Measurements from ENCODE around the gene SNX18. TPM values are rescaled to one million over a fixed set of nuclear protein-coding genes. Genes with fewer than 3 reads are reported as not detected.

SNX18 gene
- polyA plus RNA-seq, 1 experiment, result 47.0 TPM

GRCh38 chr5:54586336-54586735 lies 68.8 kb downstream of the SNX18 start:
- no peak for TF ChIP-seq CTCF (IDR thresholded peaks at IDR 0.05; ENCODE audit: insufficient read depth, low read depth, low read length)
- CTCF ChIA-PET, result no interaction called here
- Histone ChIP-seq H3K4me3 (ENCODE audit: low read depth, low read length) (no peak overlapping the region), H3K36me3 (ENCODE audit: control insufficient read depth, insufficient read depth, low read length) (no peaks in the 10 kb centered on the region), H3K27me3 (ENCODE audit: control insufficient read depth, insufficient read depth, low read length) (no peaks in the 10 kb centered on the region)
- no peak for DNase-seq (ENCODE audit: low read depth)
- POLR2A ChIA-PET, result no interaction called here

GRCh38 chr5:54589786-54590185 lies 72.2 kb downstream of the SNX18 start:
- ChIA-PET CTCF (interaction anchor here (1.1 to 1.6 kb wide), 2 partner anchors 11 to 42 kb away, joined by 3 to 4 read pairs; no protein-coding TSS in a partner anchor), POLR2A (no interaction called here)
- Histone ChIP-seq H3K36me3 (ENCODE audit: control insufficient read depth, insufficient read depth, low read length) (no peaks in the 10 kb centered on the region), H3K4me3 (ENCODE audit: low read depth, low read length) (no peak overlapping the region), H3K27me3 (ENCODE audit: control insufficient read depth, insufficient read depth, low read length) (no peaks in the 10 kb centered on the region)
- TF ChIP-seq CTCF (IDR thresholded peaks at IDR 0.05; ENCODE audit: insufficient read depth, low read depth, low read length), result no peak
- no peak for DNase-seq (ENCODE audit: low read depth)

GRCh38 chr5:54590824-54591223 lies 73.3 kb downstream of the SNX18 start:
- H3K27me3 ChIP-seq (ENCODE audit: control insufficient read depth, insufficient read depth, low read length), result no peaks in the 10 kb centered on the region
- POLR2A ChIA-PET, result no interaction called here

DNA sequence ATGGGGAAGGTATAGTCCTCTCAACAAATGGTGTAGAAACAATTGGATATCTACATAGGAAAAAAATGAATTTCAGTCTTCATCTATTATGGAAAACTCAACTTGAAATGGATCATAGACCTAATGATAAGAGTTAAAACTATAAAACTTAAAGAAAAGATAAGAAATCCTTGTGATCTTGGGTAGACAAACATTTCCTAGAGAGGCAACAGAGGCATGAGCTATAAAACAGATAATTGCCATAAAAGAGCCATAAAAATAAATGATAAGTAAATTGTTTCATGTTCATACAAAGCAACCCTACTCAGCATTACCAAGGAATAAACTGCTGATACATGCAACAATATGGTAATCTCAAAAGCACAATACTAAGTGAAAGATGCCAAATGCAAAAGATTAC lies 76.2 kb downstream of the SNX18 start:
- no peak for DNase-seq (ENCODE audit: low read depth)
- Histone ChIP-seq H3K4me3 (ENCODE audit: low read depth, low read length) (no peak overlapping the region), H3K36me3 (ENCODE audit: control insufficient read depth, insufficient read depth, low read length) (no peaks in the 10 kb centered on the region), H3K27me3 (ENCODE audit: control insufficient read depth, insufficient read depth, low read length) (no peaks in the 10 kb centered on the region; the same call in 1 of the 2 replicates)
- ChIA-PET CTCF (no interaction called here), POLR2A (no interaction called here)
- no peak for TF ChIP-seq CTCF (IDR thresholded peaks at IDR 0.05; ENCODE audit: insufficient read depth, low read depth, low read length)

More at GRCh38 chr5:54590824-54591223, 73.3 kb downstream of the SNX18 start:
- no peak overlapping the region for H3K4me3 ChIP-seq (ENCODE audit: low read depth, low read length)
- CTCF ChIA-PET, result interaction anchor here (0.8 kb wide), 1 partner anchor 17 kb away, joined by 3 read pairs; no protein-coding TSS in a partner anchor
- no peak for DNase-seq (ENCODE audit: low read depth)
- no peaks in the 10 kb centered on the region for H3K36me3 ChIP-seq (ENCODE audit: control insufficient read depth, insufficient read depth, low read length)
- TF ChIP-seq CTCF (IDR thresholded peaks at IDR 0.05; ENCODE audit: insufficient read depth, low read depth, low read length), result no peak

DNA sequence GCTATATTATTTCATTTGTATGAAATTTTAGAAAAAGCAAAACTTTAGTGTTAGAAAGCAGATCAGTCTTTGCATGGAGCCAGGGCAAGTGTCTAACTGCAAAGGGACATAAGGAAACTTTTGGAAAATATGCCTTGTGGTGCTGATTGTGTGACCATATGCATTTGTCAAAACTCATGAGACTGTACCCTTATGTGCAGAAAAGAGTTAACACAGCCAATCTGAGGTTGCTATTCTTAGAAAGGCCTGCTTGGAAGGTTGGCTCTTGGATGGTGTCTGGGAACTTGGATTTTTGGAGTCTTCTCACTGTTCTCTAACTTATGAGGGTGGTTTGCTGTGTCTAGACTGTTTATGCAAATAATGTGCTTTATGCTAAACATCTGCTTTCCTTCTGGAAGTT lies 76.6 kb downstream of the SNX18 start:
- DNase-seq (ENCODE audit: low read depth), result no peak
- Histone ChIP-seq H3K36me3 (ENCODE audit: control insufficient read depth, insufficient read depth, low read length) (no peaks in the 10 kb centered on the region), H3K4me3 (ENCODE audit: low read depth, low read length) (no peak overlapping the region), H3K27me3 (ENCODE audit: control insufficient read depth, insufficient read depth, low read length) (no peaks in the 10 kb centered on the region; the same call in 1 of the 2 replicates)
- CTCF ChIA-PET, result no interaction called here
- TF ChIP-seq CTCF (IDR thresholded peaks at IDR 0.05; ENCODE audit: insufficient read depth, low read depth, low read length), result no peak
- POLR2A ChIA-PET, result no interaction called here
